ENCODE data around the gene DHRS4.
"Not testable (repeated sequence)": the region's sequence is repeated elsewhere in the genome, so short reads cannot be mapped to it uniquely, and the experiment has no call there.

GRCh38 chr14:23969481-23970282 lies 16.1 kb downstream of the DHRS4 start:
- not testable (repeated sequence) for TF ChIP-seq PKNOX1 (IDR thresholded peaks at IDR 0.05); GABPA (tag; conservative IDR thresholded peaks at IDR 0.05; ENCODE audit: low read depth); POLR2A (conservative IDR thresholded peaks at IDR 0.05)
- TF ChIP-seq, protein P1, sequence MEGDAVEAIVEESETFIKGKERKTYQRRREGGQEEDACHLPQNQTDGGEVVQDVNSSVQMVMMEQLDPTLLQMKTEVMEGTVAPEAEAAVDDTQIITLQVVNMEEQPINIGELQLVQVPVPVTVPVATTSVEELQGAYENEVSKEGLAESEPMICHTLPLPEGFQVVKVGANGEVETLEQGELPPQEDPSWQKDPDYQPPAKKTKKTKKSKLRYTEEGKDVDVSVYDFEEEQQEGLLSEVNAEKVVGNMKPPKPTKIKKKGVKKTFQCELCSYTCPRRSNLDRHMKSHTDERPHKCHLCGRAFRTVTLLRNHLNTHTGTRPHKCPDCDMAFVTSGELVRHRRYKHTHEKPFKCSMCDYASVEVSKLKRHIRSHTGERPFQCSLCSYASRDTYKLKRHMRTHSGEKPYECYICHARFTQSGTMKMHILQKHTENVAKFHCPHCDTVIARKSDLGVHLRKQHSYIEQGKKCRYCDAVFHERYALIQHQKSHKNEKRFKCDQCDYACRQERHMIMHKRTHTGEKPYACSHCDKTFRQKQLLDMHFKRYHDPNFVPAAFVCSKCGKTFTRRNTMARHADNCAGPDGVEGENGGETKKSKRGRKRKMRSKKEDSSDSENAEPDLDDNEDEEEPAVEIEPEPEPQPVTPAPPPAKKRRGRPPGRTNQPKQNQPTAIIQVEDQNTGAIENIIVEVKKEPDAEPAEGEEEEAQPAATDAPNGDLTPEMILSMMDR (IDR thresholded peaks at IDR 0.05 in 2 of 3, conservative IDR thresholded peaks at IDR 0.05 in 1 of 3; ENCODE audit: insufficient read depth in 2 of 3, low read depth in 1 of 3, low read length in 3 of 3), result not testable (repeated sequence)
